CD14-positive monocyte (primary cell): Measurements from ENCODE around the gene ACSBG1. TPM values are rescaled to one million over a fixed set of nuclear protein-coding genes. Genes with fewer than 3 reads are reported as not detected.

Experiments
- DNase-seq, 3 donors: peaks; one replicate each; pipeline ENCODE4 v3.0.0-alpha.2; 2011 to 2022
- H2AFZ ChIP-seq: 2 replicates; pipeline ENCODE4 v1.6.0; 2012; ENCODE audit warnings: mild to moderate bottlenecking, low read depth, low read length, inconsistent platforms; ENCODE audit not compliant: insufficient read depth, poor library complexity, severe bottlenecking
- H3K27ac ChIP-seq, 2 donors: 1 replicate in 1 of 2; 2 replicates in 1 of 2; pipeline ENCODE4 v1.5.1; 2012 to 2013; ENCODE audit warnings: low read length in 2 of 2, control low read depth in 1 of 2, inconsistent platforms in 1 of 2, low read depth in 1 of 2, mild to moderate bottlenecking in 1 of 2
- H3K27me3 ChIP-seq, 2 donors: one replicate each; pipeline versions ENCODE4 v1.6.0 to v1.6.1; 2011 to 2013; ENCODE audit warnings: low read length in 2 of 2; ENCODE audit not compliant: control insufficient read depth in 2 of 2, insufficient read depth in 2 of 2
- H3K36me3 ChIP-seq, 2 donors: replicated peaks in 1 of 2; 1 replicate in 1 of 2; 2 replicates in 1 of 2; pipeline versions ENCODE4 v1.5.1 to v1.6.1; 2012 to 2013; ENCODE audit warnings: low read length in 2 of 2, control low read depth in 1 of 2, inconsistent platforms in 1 of 2, mild to moderate bottlenecking in 1 of 2; ENCODE audit not compliant: insufficient read depth in 2 of 2, control insufficient read depth in 1 of 2
- H3K4me1 ChIP-seq, 2 donors: 1 replicate in 1 of 2; 2 replicates in 1 of 2; pipeline versions ENCODE4 v1.5.1 to v1.6.1; 2012 to 2013; ENCODE audit warnings: low read length in 2 of 2, control low read depth in 1 of 2, inconsistent platforms in 1 of 2, mild to moderate bottlenecking in 1 of 2, moderate library complexity in 1 of 2; ENCODE audit not compliant: insufficient read depth in 2 of 2, control insufficient read depth in 1 of 2
- H3K4me2 ChIP-seq: replicated peaks from 2 replicates; pipeline ENCODE3; 2012; ENCODE audit warnings: low read length, moderate library complexity, mild to moderate bottlenecking; ENCODE audit not compliant: poor library complexity, severe bottlenecking; ENCODE audit errors: extremely low read depth
- H3K4me3 ChIP-seq, 3 experiments: fragments of 200-600 bp in 1 of 3; sonication (generic) in 1 of 3; replicated peaks in 1 of 3; 1 replicate in 2 of 3; 2 replicates in 1 of 3; pipeline ENCODE4 v1.5.1; 2011 to 2013; ENCODE audit warnings: low read length in 3 of 3, mild to moderate bottlenecking in 3 of 3, control low read depth in 2 of 3, low read depth in 2 of 3, inconsistent platforms in 1 of 3, moderate library complexity in 1 of 3
- H3K79me2 ChIP-seq: 2 replicates; pipeline ENCODE4 v1.6.0; 2012; ENCODE audit warnings: mild to moderate bottlenecking, control low read depth, inconsistent platforms, low read length, moderate library complexity; ENCODE audit not compliant: insufficient read depth
- H3K9ac ChIP-seq: 2 replicates; pipeline ENCODE4 v1.6.0; 2017; ENCODE audit warnings: low read length, mild to moderate bottlenecking; ENCODE audit not compliant: insufficient read depth, poor library complexity, severe bottlenecking
- H3K9me3 ChIP-seq, 2 donors: replicated peaks in 1 of 2; 1 replicate in 1 of 2; 2 replicates in 1 of 2; pipeline versions ENCODE4 v1.5.1 to v1.6.1; 2012 to 2013; ENCODE audit warnings: low read length in 2 of 2, control low read depth in 1 of 2; ENCODE audit not compliant: control insufficient read depth in 1 of 2, insufficient read depth in 1 of 2
- H4K20me1 ChIP-seq: 2 replicates; pipeline ENCODE4 v1.6.0; 2012; ENCODE audit warnings: mild to moderate bottlenecking, low read length, control low read depth, moderate library complexity; ENCODE audit not compliant: insufficient read depth
- H3K27ac Mint-ChIP-seq, 7 donors: one replicate each; pipeline ENCODE4 v1.8.0; 2020; ENCODE audit warnings: mild to moderate bottlenecking in 7 of 7, mixed read lengths in 7 of 7, moderate library complexity in 6 of 7, inconsistent platforms in 2 of 7
- H3K27me3 Mint-ChIP-seq, 3 donors: one replicate each; pipeline ENCODE4 v1.8.0; 2021 to 2022; ENCODE audit warnings: low read depth in 3 of 3, mild to moderate bottlenecking in 3 of 3, mixed read lengths in 3 of 3, moderate library complexity in 3 of 3, inconsistent platforms in 1 of 3
- H3K36me3 Mint-ChIP-seq, 2 donors: one replicate each; pipeline ENCODE4 v1.8.0; 2020; ENCODE audit warnings: mixed read lengths in 2 of 2, inconsistent platforms in 1 of 2, mild to moderate bottlenecking in 1 of 2
- H3K4me1 Mint-ChIP-seq: one replicate; pipeline ENCODE4 v1.8.0; 2020; ENCODE audit warnings: mild to moderate bottlenecking, mixed read lengths
- H3K4me3 Mint-ChIP-seq, 2 donors: one replicate each; pipeline ENCODE4 v1.8.0; 2020; ENCODE audit warnings: mild to moderate bottlenecking in 2 of 2, mixed read lengths in 2 of 2, moderate library complexity in 1 of 2
- H3K9me3 Mint-ChIP-seq, 7 donors: one replicate each; pipeline ENCODE4 v1.8.0; 2020 to 2022; ENCODE audit warnings: mixed read lengths in 7 of 7, mild to moderate bottlenecking in 6 of 7, moderate library complexity in 6 of 7, inconsistent platforms in 2 of 7
- WGBS: methylation state at CpG from one replicate; pipeline ENCODE4 v1.1.5; 2013; ENCODE audit warnings: missing lambda C conversion rate; ENCODE audit not compliant: insufficient coverage; 5-methylcytosine and 5-hydroxymethylcytosine counted together
- intact Hi-C, 2 donors: fragments of 100-400 bp; cut with micrococcal nuclease; formaldehyde crosslinking; loops; one replicate each; pipeline versions ENCODE4 v1.15.0 to v1.15.1; 2023
- polyA plus RNA-seq, 3 donors: library from polyadenylated mRNA; depleted of rRNA in 1 of 3; unstranded in 2 of 3; stranded (reverse) in 1 of 3; fragments of 300-500 nt in 2 of 3; fragments of >200 nt in 1 of 3; fragmentation: Illumina TruSeq in 2 of 3; gene quantifications; 1 replicate in 2 of 3; 2 replicates in 1 of 3; pipeline ENCODE4 v1.2.3, GENCODE V29; 2012 to 2021
- TF ChIP-seq, protein P1 (sequence below): fragments of 200-600 bp; IDR thresholded peaks from one replicate; pipeline ENCODE4 v1.8.0; 2022; ENCODE audit warnings: antibody characterized with exemption, mild to moderate bottlenecking

Gene ACSBG1
- polyA plus RNA-seq, 3 donors: 0.01 TPM; not detected in 2

GRCh38 chr15:78200276-78200930 lies 34.0 kb downstream of the ACSBG1 start:
- H3K79me2 ChIP-seq: no peaks in the 10 kb centered on the region
- Mint-ChIP-seq H3K27me3 (peaks cover 0 to 7% (median 4%) of the 10 kb centered on the region in 3 donors), H3K36me3 (no peaks in the 10 kb centered on the region), H3K9me3 (no peaks in the 10 kb centered on the region), H3K4me1 (peaks cover 4% of the 10 kb centered on the region), H3K4me3 (no peak overlapping the region), H3K27ac (peak overlapping the region in 1 of 7 donors; percentile 42)
- intact Hi-C loops: no loop called here
- TF ChIP-seq, protein P1, sequence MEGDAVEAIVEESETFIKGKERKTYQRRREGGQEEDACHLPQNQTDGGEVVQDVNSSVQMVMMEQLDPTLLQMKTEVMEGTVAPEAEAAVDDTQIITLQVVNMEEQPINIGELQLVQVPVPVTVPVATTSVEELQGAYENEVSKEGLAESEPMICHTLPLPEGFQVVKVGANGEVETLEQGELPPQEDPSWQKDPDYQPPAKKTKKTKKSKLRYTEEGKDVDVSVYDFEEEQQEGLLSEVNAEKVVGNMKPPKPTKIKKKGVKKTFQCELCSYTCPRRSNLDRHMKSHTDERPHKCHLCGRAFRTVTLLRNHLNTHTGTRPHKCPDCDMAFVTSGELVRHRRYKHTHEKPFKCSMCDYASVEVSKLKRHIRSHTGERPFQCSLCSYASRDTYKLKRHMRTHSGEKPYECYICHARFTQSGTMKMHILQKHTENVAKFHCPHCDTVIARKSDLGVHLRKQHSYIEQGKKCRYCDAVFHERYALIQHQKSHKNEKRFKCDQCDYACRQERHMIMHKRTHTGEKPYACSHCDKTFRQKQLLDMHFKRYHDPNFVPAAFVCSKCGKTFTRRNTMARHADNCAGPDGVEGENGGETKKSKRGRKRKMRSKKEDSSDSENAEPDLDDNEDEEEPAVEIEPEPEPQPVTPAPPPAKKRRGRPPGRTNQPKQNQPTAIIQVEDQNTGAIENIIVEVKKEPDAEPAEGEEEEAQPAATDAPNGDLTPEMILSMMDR: no peak
- H3K4me2 ChIP-seq: no peak overlapping the region
- DNase-seq: no peak
- H3K4me3 ChIP-seq: no peak overlapping the region
- no peaks in the 10 kb centered on the region for H3K9me3 ChIP-seq
- peaks cover 0 to 3% of the 10 kb centered on the region in 2 donors for H3K4me1 ChIP-seq
- no peak overlapping the region for H3K9ac ChIP-seq
- no peaks in the 10 kb centered on the region for H4K20me1 ChIP-seq
- 97% methylated on average over 9 of the region's 10 CpGs for WGBS
- no peaks in the 10 kb centered on the region for H3K27me3 ChIP-seq
- no peaks in the 10 kb centered on the region for H3K36me3 ChIP-seq
- no peak overlapping the region for H3K27ac ChIP-seq
- no peak overlapping the region for H2AFZ ChIP-seq

GRCh38 chr15:78197632-78198031 lies 36.7 kb downstream of the ACSBG1 start:
- Mint-ChIP-seq H3K27me3 (peaks cover 0 to 7% (median 4%) of the 10 kb centered on the region in 3 donors), H3K4me3 (no peak overlapping the region), H3K27ac (no peak overlapping the region), H3K36me3 (no peaks in the 10 kb centered on the region), H3K4me1 (peaks cover 4% of the 10 kb centered on the region), H3K9me3 (peaks cover 0 to 2% (median 0%) of the 10 kb centered on the region in 7 donors)
- H3K27ac ChIP-seq: no peak overlapping the region
- no peak overlapping the region for H3K9ac ChIP-seq
- no peaks in the 10 kb centered on the region for H3K9me3 ChIP-seq
- no peak overlapping the region for H3K4me3 ChIP-seq
- TF ChIP-seq, protein P1: no peak
- H3K4me1 ChIP-seq: peaks cover 0 to 3% of the 10 kb centered on the region in 2 donors
- no peak overlapping the region for H3K4me2 ChIP-seq
- H2AFZ ChIP-seq: no peak overlapping the region
- intact Hi-C loops: loop anchor here (5.0 kb wide), 3 partner anchors 65 to 85 kb away; partner anchors contain the start of gene CIB2 (in 1 of the 2)
- no peaks in the 10 kb centered on the region for H4K20me1 ChIP-seq
- H3K36me3 ChIP-seq: no peaks in the 10 kb centered on the region
- no peak for DNase-seq
- 53% methylated on average over 2 of the region's 7 CpGs for WGBS
- H3K79me2 ChIP-seq: no peaks in the 10 kb centered on the region
- no peaks in the 10 kb centered on the region for H3K27me3 ChIP-seq
